ENCODE data around the gene MEOX2. TPM values are rescaled to one million over a fixed set of nuclear protein-coding genes. Genes with fewer than 3 reads are reported as not detected.

MEOX2 gene
- total and polyA plus RNA-seq, 4 donors = 3.0 to 103 (median 13.6) TPM

DNA sequence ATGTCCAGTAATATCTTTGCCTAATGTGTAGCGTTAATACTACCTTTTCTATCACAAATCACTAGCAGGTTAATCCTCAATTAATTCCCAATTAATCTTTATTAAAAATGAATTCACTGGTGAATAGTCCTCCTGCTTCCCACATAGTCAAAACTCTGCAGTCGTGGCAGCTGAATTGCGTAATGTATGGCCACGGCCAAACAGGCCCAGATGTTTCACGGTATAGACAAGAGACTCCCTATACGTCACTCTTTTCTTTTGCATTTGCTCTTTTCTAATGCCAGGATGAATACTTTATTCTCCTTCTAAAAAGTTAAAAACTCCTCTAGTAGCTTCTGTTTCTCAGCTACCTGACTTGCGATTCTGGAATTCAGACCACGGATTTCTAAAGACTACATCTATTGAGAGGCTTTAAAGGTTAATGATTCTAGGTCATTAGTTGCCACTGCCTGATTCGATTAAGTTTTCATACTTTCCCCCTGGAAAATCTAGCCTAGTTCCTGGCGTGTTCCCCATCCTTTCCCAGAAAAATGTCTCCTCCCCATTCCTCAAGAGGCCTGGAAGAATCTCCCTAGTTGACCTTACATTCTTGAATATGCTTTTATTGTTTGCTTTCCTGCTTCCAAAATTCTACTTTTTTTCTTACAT lies 16.9 kb downstream of the MEOX2 start:
- H3K27ac ChIP-seq (ENCODE audit: low read depth in 1 of 2, low read length in 1 of 2) = no peak overlapping the region

DNA sequence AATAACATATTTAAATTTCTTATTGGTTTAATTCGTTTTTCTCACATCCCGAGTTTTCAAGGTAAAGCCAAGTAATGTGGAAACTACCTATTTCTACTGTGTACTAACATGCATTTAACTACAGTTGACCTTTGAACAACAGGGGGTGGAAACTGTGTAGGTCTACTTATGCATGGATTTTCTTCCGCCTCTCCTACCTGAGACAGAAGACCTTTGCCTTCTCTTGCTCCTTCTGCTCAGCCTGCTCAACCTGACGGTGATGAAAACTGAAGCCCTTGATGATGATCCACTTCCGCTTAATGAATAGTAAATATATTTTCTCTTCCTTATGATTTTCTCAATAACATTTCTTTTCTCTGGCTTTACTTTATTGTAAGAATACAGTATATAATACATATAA lies 18.5 kb downstream of the MEOX2 start:
- ATAC-seq (ENCODE audit: insufficient read depth, low FRiP score) (no peak), DNase-seq (no peak)
- WGBS, 2 donors = 91% methylated on average over 5 of the region's 5 CpGs

More for the DNA sequence above, 16.9 kb downstream of the MEOX2 start:
- Histone ChIP-seq H3K4me1 (ENCODE audit: control insufficient read depth in 5 of 5, insufficient read depth in 5 of 5, low read length in 5 of 5) (peaks cover 0 to 57% (median 6%) of the 10 kb centered on the region in 5 donors), H3K9ac (ENCODE audit: insufficient read depth in 1 of 2, low read length in 2 of 2) (peak overlapping the region in 1 of 2 donors; percentile 54), H3K36me3 (ENCODE audit: control insufficient read depth in 4 of 4, insufficient read depth in 4 of 4, low read length in 4 of 4) (peaks cover 0 to 15% (median 4%) of the 10 kb centered on the region in 4 donors), H3K9me3 (ENCODE audit: control insufficient read depth in 4 of 4, insufficient read depth in 3 of 4, low read length in 3 of 4) (no peaks in the 10 kb centered on the region), H3K27me3 (ENCODE audit: control insufficient read depth in 3 of 3, insufficient read depth in 3 of 3, low read length in 2 of 3) (no peaks in the 10 kb centered on the region), H3K4me3 (no peak overlapping the region)
- no peak for ATAC-seq (ENCODE audit: insufficient read depth, low FRiP score)
- DNase-seq = peak; percentile 71 to 82 (median 78)
- 84 to 85% methylated on average over 10 of the region's 10 CpGs for WGBS, 2 donors
- TF ChIP-seq, protein P1, sequence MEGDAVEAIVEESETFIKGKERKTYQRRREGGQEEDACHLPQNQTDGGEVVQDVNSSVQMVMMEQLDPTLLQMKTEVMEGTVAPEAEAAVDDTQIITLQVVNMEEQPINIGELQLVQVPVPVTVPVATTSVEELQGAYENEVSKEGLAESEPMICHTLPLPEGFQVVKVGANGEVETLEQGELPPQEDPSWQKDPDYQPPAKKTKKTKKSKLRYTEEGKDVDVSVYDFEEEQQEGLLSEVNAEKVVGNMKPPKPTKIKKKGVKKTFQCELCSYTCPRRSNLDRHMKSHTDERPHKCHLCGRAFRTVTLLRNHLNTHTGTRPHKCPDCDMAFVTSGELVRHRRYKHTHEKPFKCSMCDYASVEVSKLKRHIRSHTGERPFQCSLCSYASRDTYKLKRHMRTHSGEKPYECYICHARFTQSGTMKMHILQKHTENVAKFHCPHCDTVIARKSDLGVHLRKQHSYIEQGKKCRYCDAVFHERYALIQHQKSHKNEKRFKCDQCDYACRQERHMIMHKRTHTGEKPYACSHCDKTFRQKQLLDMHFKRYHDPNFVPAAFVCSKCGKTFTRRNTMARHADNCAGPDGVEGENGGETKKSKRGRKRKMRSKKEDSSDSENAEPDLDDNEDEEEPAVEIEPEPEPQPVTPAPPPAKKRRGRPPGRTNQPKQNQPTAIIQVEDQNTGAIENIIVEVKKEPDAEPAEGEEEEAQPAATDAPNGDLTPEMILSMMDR (IDR thresholded peaks at IDR 0.05; ENCODE audit: control extremely low read depth, extremely low read depth) = no peak

DNA sequence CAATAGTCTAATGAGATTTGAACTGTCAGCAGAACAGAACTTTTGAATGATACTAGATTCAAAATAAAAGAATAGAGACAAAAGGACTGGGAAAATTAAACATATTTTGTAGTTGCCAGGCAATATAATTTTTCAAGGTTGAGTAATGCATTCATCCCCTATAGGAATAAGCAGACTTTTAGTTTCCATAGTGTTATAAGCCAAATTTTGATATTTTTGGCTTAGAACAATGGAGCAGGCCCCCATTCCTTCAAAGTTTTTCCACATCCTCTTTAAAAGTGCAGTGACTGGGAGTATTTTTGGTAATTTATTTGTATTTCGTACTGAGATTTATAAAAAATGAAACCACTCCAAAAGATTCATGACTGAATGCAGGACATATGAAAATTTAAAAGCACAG lies 24.0 kb downstream of the MEOX2 start:
- peak in 1 of 3 donors; percentile 44 for DNase-seq
- ATAC-seq (ENCODE audit: insufficient read depth, low FRiP score) = no peak
- Histone ChIP-seq H3K9ac (ENCODE audit: insufficient read depth in 1 of 2, low read length in 2 of 2) (no peak overlapping the region), H3K9me3 (ENCODE audit: control insufficient read depth in 4 of 4, insufficient read depth in 3 of 4, low read length in 3 of 4) (no peaks in the 10 kb centered on the region), H3K4me3 (no peak overlapping the region), H3K36me3 (ENCODE audit: control insufficient read depth in 4 of 4, insufficient read depth in 4 of 4, low read length in 4 of 4) (peaks cover 0 to 22% (median 4%) of the 10 kb centered on the region in 4 donors), H3K4me1 (ENCODE audit: control insufficient read depth in 5 of 5, insufficient read depth in 5 of 5, low read length in 5 of 5) (peaks cover 0 to 56% (median 6%) of the 10 kb centered on the region in 5 donors), H3K27me3 (ENCODE audit: control insufficient read depth in 3 of 3, insufficient read depth in 3 of 3, low read length in 2 of 3) (no peaks in the 10 kb centered on the region), H3K27ac (ENCODE audit: low read depth in 1 of 2, low read length in 1 of 2) (no peak overlapping the region)
- TF ChIP-seq, protein P1 (IDR thresholded peaks at IDR 0.05; ENCODE audit: control extremely low read depth, extremely low read depth) = no peak
- WGBS, 2 donors = 84 to 85% methylated on average over 1 of the region's 1 CpG

More for the DNA sequence above, 18.5 kb downstream of the MEOX2 start:
- Histone ChIP-seq H3K4me3 (no peak overlapping the region), H3K27ac (ENCODE audit: low read depth in 1 of 2, low read length in 1 of 2) (no peak overlapping the region), H3K9ac (ENCODE audit: insufficient read depth in 1 of 2, low read length in 2 of 2) (no peak overlapping the region), H3K9me3 (ENCODE audit: control insufficient read depth in 4 of 4, insufficient read depth in 3 of 4, low read length in 3 of 4) (no peaks in the 10 kb centered on the region), H3K36me3 (ENCODE audit: control insufficient read depth in 4 of 4, insufficient read depth in 4 of 4, low read length in 4 of 4) (peaks cover 0 to 12% (median 4%) of the 10 kb centered on the region in 4 donors), H3K27me3 (ENCODE audit: control insufficient read depth in 3 of 3, insufficient read depth in 3 of 3, low read length in 2 of 3) (no peaks in the 10 kb centered on the region), H3K4me1 (ENCODE audit: control insufficient read depth in 5 of 5, insufficient read depth in 5 of 5, low read length in 5 of 5) (peaks cover 0 to 54% (median 6%) of the 10 kb centered on the region in 5 donors)
- TF ChIP-seq, protein P1 (IDR thresholded peaks at IDR 0.05; ENCODE audit: control extremely low read depth, extremely low read depth) = no peak

Measured in lung (tissue), 12 donors.